ENCODE data around the gene NR1D2.

GRCh38 chr3:23931597-23931996 is 13.5 kb upstream of the NR1D2 start:
- no peak for TF ChIP-seq CTCF (IDR thresholded peaks at IDR 0.05)
- no peak for TF ChIP-seq EP300 (IDR thresholded peaks at IDR 0.05)
